HG03280 (cell line): ENCODE results near the gene KCNQ1.

Experiments used
- ATAC-seq: cut with Tn5 transposase; IDR thresholded peaks from one replicate; pipeline ENCODE4 v1.9.1; 2021; ENCODE audit warnings: mild to moderate bottlenecking, moderate library complexity; ENCODE audit not compliant: unreplicated experiment

KCNQ1 gene

GRCh38 chr11:2769409-2770095, 324.7 kb downstream of the KCNQ1 start:
- no peak for ATAC-seq

DNA sequence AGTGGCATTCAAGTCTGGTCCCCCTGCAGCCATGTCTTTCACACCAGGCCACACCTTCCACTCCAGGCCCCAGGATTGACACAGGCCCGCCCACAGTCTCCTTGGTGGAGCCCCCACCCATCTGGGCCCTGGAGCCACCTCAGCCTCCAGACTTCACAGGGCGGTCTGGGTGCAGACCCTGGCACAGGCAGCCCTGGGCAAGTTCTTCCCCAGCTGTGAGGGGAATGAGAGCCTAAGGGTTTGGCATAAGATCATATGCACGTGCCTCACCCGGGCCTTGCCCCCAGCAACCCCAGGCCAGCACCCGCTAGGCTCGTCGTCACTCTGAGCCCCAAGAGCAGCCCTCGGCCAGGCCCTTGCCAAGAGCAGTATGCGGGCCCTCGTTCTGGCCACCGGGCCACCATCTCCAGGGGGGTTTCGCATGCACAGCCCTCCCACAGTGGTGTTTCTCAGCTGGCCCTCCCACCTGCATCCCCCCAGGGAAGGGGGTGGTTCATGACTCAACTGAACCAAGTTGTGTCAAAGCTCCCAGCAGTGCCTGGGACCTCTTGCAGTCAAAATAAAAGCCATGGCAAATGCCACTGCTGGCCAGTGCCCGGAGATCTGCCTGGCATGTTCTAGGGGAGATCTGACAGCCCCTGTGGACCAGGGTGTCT, 325.4 kb downstream of the KCNQ1 start:
- no peak for ATAC-seq

DNA sequence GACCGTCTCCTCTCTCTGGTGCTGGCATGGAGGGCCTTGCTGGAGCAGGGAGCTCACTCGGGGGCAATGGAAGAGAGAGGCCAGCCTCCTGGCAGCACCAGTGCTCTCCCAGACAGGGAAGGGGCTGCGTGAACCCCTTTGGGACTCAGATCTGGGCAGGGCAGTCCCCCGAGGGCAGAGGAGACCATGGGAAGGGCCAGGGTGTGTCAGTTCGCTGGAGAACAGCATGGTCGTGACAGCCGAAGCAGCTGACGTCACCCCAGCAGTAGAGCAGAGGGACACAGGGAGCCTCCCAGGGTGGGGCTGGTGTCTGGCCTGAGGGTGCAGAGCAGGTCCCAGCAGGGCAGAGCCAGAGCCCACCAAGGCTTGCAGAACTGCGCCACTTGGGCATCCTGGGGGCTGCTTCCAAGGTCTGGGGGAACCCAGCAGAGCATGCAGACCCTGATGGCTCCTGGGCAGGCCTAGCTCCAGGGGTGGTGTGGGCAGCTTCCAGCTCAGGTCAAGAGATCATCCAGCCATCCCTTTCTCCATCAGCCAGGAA, 326.0 kb downstream of the KCNQ1 start:
- no peak for ATAC-seq

- no peak for ATAC-seq
Measured at GRCh38 chr11:2771758-2772466, 327.1 kb downstream of the KCNQ1 start.

DNA sequence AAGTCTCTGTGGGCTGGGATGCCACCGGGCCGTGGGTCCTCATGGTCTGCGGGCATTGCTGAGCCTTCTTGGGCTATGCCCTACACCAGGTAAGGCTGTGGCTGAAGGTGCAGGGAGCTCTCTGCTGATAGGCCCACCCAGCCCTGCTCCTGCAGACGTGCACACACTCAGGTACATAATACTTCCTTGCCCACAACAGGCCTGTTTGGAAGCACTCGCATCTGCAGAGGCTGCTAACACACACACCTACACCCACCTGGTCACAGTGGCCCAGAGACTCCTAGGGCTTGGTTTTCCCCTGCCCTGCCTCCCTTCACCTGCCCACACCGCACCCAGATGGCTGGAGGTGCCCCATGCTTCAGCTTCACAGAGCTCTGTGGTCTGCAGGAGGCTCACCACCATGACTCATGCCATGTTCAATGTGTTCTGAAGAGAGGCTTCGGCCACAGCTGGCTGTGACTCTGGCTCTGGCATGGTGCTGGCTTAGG, 327.8 kb downstream of the KCNQ1 start:
- ATAC-seq = no peak

DNA sequence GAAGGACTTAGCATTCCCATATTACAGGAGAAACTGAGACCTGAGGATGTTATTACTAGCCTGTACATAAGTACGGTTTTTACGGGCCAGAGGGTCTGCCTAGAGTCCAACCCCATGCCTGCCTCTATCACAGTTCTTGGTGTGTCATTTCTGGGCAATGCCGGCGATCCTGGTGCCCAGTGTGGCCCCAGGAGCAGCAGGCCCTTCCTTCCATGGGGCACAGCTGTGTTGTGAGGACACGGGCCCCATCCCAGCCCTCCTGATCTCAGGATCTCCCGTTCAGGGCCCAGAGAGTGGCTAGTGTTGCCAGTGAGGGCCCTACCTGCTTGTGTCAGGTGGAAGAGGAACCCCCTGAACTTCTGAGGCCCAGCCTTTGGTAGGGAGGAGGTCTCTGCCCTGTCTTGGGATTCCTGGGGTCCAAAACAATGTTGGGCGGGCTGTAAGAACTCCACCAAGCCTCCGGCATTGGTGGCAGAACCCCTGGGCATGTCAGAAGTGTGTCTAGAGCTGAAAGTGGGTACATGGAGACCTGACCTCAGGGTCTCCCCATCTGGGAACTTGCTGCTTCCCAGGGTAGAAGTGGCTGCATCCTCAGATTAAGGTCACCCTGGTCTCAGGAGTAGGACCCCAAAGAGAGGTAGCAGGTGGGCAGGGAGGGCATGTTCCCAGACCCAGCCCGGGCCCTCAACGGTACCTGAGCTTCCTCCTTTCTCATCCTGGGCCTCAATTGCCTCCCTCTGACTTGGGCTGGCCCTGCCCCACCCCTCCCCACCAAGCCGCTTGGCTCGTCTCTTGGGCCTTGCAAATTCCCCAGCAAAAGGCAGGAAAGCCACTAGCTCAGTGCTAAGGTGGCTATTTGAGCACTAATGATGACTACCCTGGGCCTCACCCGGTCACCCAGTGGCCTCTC, 329.6 kb downstream of the KCNQ1 start:
- no peak for ATAC-seq

DNA sequence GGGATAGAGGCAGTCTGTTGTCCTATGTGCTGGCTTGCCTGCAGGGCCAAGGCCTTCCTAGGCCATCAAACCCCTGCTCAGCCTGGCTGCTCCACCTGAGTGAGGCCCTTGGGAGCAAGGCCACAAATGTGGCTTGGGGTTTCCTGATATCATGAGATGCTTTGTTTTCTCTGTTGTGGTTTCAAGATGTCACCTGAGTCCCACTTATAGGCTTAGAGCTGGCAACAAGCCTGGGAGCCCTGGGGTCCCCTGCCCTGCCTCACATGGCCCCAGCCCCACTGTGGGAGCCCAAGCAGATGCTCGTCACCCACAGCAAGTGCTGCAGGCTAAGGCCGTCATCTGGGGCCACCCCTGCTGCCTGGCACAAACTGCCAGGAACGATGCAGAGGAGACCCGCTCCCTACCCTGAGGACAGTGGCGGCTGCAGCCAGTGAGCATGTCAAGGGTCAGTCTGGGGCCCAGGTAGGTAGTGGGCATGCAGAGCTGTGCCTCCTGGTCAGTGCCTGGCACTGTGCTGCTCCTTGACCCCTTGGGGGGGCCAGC, 330.3 kb downstream of the KCNQ1 start:
- ATAC-seq = no peak

DNA sequence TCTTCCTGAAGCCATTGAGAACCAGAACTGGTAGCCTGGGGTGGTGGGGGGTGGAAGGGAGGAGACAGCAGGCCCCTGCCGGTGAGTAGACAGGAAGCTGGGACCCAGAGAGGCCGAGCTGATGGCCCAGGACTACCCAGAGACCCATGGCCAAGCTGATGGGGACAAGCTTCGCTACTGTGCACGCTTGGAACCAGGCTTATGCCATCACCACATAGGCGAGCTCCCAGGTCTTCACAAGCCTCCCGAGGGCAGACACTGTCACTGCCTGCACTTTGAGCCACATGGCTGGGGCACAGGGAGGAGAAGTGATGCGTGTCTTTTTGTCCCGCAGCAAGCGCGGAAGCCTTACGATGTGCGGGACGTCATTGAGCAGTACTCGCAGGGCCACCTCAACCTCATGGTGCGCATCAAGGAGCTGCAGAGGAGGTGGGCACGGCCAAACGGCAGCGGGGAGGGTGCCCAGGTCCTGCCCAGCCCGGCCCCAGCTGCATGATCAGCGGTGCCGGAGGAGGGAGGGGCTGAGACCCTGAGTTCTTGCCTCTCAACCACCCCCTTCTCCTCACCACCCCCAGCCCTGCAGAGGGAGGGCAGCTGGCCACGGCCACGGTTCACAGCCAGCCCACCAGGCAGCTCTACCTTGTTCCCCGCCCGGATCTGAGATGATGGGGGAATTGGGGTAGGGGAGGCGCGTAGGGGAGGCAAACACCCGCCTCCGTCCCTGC, 331.0 kb downstream of the KCNQ1 start:
- no peak for ATAC-seq

GRCh38 chr11:2776351-2777061, 331.7 kb downstream of the KCNQ1 start:
- no peak for ATAC-seq

DNA sequence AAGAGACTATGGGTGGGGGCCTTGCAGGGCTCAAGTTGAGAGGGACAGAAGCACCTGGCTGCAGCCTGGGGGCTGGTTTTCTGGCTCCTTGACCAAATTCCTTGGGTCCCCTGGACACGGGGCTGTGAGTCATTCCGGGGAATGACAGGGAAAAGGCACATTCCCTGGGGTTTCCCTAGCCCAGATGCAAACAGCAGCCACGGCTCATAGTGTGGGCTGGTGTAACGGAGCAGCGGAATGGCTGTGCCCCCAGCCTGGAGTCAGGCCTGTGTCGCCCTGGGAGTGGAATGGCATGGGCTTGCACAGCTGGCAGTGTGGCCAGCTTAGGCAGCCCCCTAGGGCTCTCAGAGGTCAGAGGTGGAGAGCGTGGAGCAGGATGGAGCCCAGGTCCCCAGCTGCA, 332.6 kb downstream of the KCNQ1 start:
- no peak for ATAC-seq

DNA sequence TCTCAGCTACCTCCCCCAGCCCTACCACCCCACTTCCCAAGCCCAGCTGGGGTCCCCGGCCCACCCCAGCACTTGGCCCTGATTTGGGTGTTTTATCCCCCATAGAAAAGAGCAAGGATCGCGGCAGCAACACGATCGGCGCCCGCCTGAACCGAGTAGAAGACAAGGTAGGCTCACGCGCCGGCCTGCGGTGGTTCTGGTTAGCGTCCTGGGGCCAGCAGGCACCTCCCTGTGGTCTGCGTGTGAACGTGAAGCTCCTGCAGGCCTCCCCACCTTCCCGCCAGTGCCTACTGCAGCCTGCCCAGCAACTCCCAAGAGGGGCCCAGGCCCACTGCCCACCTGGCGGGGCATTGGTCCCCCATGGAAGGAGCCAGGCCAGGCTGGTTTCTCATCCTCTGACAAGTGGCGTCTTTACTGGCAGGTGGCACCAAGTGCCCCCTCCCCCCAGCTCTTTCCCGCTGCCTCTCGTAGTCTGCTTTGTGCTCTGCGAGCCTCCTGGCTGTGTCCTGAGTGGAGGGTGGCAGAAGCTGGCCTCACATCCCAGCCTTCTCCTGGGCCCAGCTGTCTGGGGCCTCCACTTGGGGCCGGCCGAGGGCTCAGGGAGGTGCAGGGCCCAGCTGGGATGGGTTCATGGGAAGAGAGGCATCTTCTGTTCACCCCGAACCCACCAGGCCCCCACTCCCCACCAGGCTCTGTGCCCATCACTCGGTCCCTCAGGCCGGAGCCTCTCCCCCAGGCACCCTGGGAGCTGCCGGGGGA, 333.2 kb downstream of the KCNQ1 start:
- ATAC-seq = no peak

GRCh38 chr11:2778630-2779498, 334.1 kb downstream of the KCNQ1 start:
- no peak for ATAC-seq

GRCh38 chr11:2779499-2779980, 334.7 kb downstream of the KCNQ1 start:
- no peak for ATAC-seq

- no peak for ATAC-seq
Measured at GRCh38 chr11:2779981-2780849, 335.4 kb downstream of the KCNQ1 start.

- no peak for ATAC-seq
Measured at GRCh38 chr11:2780850-2781407, 336.1 kb downstream of the KCNQ1 start.
